Activated naive CD8-positive, alpha-beta T cell (primary cell): ENCODE results near the gene TESPA1.

Experiments
- H3K27ac Mint-ChIP-seq: one replicate; pipeline ENCODE4 v1.8.0; 2021; ENCODE audit warnings: mixed read lengths
- H3K27me3 Mint-ChIP-seq: one replicate; pipeline ENCODE4 v1.8.0; 2021; ENCODE audit warnings: mixed read lengths
- H3K36me3 Mint-ChIP-seq: one replicate; pipeline ENCODE4 v1.8.0; 2021; ENCODE audit warnings: mixed read lengths
- H3K4me1 Mint-ChIP-seq: one replicate; pipeline ENCODE4 v1.8.0; 2021; ENCODE audit warnings: low read depth, mixed read lengths
- H3K4me3 Mint-ChIP-seq: one replicate; pipeline ENCODE4 v1.8.0; 2021; ENCODE audit warnings: mild to moderate bottlenecking, mixed read lengths
- H3K9me3 Mint-ChIP-seq: one replicate; pipeline ENCODE4 v1.8.0; 2021; ENCODE audit warnings: low read depth, mixed read lengths

Gene TESPA1, protein sequence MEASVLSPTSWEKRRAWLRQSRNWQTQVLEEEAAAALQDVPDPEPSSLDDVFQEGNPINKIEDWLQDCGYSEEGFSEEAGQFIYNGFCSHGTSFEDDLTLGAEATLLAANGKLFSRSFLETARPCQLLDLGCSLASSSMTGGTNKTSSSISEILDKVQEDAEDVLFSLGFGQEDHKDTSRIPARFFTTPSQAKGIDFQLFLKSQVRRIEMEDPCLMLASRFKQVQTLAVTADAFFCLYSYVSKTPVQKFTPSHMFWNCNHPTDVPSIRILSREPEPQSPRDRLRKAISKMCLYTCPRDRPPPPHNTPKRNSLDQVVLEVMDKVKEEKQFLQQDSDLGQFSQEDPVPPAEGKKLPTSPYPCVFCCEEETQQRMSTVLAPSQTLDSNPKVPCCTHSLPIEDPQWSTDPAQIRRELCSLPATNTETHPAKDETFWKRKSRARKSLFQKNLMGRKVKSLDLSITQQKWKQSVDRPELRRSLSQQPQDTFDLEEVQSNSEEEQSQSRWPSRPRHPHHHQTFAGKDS

DNA sequence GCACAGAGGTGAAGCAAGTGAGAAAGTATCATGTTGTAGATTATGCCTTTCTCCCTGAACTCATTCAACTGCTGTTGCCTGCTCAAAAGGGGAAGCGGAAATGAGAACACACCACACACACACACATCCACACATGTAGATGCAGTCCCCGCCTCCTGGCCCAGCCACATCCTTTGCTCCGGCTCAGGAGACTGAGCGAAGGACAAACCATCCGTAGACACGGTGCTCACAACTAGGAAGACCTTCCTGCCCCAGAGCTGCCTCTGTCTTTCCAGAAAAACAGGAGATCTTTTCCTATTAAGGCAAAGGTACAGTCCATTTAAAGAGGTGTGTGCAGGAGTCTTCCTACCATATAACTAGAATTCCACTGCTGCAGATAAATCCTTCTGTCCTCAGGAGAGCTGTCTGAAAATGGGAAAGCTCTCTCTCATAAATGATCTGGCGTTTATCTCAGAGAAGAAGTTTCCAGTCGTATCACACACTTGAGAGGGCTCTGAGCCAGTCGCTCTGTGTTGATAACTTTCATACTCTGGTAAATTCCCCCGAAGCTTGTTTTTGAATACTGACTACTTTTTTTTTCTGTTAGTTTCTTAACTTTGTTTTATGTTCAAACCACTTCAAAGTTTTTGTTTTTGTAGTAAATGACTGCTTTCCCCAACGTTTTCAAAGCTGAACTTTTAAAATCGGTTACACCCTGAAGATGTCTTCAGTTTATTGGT, at the start of gene TESPA1:
TSS of gene TESPA1 (minus strand) at position 105 of the 719 bp plus-strand sequence. CDS start 10,200 bp downstream, outside the sequence.
- peaks cover 78% of the 10 kb centered on the region for H3K4me1 Mint-ChIP-seq
- H3K27me3 Mint-ChIP-seq = no peaks in the 10 kb centered on the region
- H3K27ac Mint-ChIP-seq = peak within 1 kb of the TSS; percentile 99
- H3K9me3 Mint-ChIP-seq = peaks cover 3% of the 10 kb centered on the region
- H3K36me3 Mint-ChIP-seq = peaks cover 37% of the 10 kb centered on the region
- peak within 1 kb of the TSS; percentile 94 for H3K4me3 Mint-ChIP-seq

DNA sequence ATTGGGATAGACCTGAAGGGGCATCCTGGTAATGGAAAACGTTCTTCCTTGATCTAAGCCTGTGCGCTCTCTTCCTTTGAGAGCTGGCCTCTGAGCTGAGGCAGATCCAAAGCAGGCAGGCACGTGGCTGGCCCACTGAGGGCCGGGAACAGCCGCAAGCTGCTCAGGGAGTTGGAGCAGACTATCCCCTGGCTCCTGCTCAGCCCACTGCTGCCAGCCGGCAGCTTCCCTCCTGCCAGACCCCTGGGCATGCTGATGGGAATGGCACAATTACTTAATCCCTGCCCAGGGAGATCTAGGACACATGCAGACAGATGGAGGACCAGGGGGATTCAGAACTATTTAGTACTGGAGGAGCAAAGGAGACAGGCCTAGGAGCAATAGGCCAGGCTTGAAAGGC, 49.7 kb upstream of the TESPA1 start:
- H3K27ac Mint-ChIP-seq = no peak overlapping the region
- no peaks in the 10 kb centered on the region for H3K9me3 Mint-ChIP-seq
- H3K4me1 Mint-ChIP-seq = peaks cover 49% of the 10 kb centered on the region
- no peaks in the 10 kb centered on the region for H3K27me3 Mint-ChIP-seq
- no peak overlapping the region for H3K4me3 Mint-ChIP-seq
- no peaks in the 10 kb centered on the region for H3K36me3 Mint-ChIP-seq

DNA sequence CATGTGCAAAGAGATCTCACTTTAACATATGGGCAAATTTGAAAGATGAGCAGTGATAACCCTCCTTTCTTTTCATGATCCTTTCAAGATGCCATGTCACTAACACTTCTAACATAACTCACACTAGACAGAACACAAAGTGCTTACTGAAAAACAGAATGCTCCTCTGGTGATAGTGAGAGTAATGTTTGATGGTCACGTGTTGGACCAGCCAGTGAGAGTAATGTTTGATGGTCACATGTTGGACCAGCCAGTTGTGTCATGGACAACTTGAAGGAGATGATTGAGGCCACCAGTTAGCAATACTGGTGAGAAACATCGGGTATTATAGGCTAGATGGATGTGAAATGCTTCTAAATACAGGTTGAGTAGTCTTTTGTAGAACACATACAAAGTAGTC, 40.9 kb upstream of the TESPA1 start:
- Mint-ChIP-seq H3K27me3 (peaks cover 12% of the 10 kb centered on the region), H3K9me3 (no peaks in the 10 kb centered on the region), H3K27ac (no peak overlapping the region), H3K36me3 (peaks cover 3% of the 10 kb centered on the region), H3K4me1 (no peaks in the 10 kb centered on the region), H3K4me3 (no peak overlapping the region)

DNA sequence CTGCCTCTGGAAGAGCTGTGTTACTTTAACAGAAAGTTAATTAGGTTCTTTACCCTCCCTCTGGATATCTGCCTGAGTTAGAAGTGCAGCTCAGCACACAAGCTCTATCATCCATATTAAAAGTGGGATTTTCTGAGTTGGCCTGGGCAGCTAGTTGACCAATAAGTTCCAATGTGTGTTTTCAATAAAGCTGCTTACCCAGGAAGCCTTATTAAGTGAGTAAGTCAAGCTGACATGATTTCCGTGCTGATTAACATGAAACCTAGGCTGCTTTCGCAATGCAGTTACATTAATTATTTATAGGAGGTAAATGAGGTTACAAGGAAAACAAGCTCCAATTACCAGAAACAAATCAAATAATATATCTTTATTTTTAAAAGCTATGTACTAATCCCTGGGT, 40.0 kb upstream of the TESPA1 start:
- Mint-ChIP-seq H3K9me3 (no peaks in the 10 kb centered on the region), H3K27ac (no peak overlapping the region), H3K4me1 (peaks cover 6% of the 10 kb centered on the region), H3K27me3 (peaks cover 20% of the 10 kb centered on the region), H3K36me3 (peaks cover 3% of the 10 kb centered on the region), H3K4me3 (no peak overlapping the region)

DNA sequence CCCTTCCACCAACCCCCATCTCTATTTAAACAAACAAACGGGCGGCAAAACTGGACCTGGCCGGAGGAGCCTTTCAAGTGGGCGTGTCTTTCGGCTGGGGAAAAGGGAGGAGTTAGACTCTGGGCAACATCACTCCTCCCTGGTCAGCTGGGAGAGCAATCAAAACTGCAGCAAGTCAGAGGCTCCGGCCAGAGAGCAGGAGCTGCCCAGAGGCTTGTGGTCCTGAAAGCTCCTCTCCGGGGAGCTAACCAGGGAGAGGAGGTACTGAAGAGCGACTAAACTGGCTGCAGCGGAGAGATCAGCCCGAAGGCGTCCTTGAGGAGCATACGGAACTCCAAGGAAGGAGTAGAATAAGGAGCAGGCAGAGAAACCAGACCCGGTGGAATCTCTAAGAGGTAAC, 35.2 kb upstream of the TESPA1 start, which contains the start of gene NEUROD4:
TSS of gene NEUROD4 (plus strand) at position 191 of the 400 bp plus-strand sequence. CDS start 6,466 bp downstream, outside the sequence.
- H3K36me3 Mint-ChIP-seq = peaks cover 3% of the 10 kb centered on the region
- H3K4me3 Mint-ChIP-seq = no peak within 1 kb of the TSS
- peaks cover 8% of the 10 kb centered on the region for H3K4me1 Mint-ChIP-seq
- H3K27ac Mint-ChIP-seq = no peak within 1 kb of the TSS
- peaks cover 27% of the 10 kb centered on the region for H3K27me3 Mint-ChIP-seq
- H3K9me3 Mint-ChIP-seq = no peaks in the 10 kb centered on the region

DNA sequence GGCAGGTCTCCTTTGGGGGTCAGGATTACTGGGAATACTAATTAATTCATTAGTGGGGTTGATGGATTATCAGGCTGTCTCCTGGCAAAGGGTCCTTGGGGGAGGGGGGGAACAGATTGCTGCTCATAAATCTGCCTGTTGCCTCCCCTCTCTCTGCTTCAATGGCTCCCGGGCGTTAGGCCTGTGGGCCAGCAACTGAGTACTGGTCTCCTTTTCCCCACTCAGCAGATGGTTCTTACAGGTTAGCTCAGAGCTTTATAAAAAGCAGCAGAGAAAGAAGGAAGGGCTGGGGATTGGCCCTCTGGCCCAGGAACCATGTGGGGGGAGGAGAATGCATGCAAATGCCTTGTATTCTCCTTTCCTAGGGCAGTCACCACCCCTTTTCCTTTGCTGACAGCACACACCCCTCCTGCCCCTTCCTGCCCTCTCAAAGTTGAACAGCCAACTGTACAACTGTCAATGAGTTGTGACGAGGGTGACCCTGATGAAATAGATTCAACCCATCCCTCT, 32.9 kb upstream of the TESPA1 start:
- Mint-ChIP-seq H3K4me1 (peaks cover 8% of the 10 kb centered on the region), H3K27ac (no peak overlapping the region), H3K9me3 (no peaks in the 10 kb centered on the region), H3K36me3 (peaks cover 7% of the 10 kb centered on the region), H3K27me3 (peaks cover 23% of the 10 kb centered on the region), H3K4me3 (no peak overlapping the region)

DNA sequence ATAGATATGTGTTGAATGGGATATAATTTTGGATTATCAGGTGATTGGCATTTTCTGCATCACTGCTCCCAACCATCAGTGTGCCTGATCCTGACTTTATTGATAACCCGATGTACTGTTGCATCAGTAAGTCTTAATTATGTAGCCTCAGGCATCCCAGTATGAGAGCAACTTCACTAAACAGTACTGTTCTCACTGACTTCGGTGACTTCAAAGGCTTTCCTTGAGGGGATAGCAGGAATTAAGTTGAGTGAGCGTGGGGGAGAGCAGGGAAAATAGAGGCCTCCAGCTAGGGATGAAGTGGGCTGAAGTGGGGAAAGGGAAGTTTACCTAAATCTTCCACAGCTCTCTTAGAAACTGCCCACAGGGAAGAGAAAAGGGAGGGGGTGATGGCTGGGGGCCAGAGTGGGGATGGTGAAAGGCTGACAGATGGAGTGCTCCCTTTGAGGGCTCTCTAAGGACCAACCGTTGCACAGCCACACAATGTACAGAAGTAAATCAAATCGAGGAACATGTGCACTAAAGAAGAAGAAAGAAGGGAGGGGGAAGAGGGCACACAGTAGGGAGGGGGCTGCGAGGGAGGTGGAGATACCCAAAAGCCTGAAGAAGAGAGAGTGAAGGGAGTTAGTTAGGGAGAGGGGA, 24.5 kb upstream of the TESPA1 start:
- Mint-ChIP-seq H3K36me3 (peaks cover 21% of the 10 kb centered on the region), H3K27me3 (no peaks in the 10 kb centered on the region), H3K4me1 (no peaks in the 10 kb centered on the region), H3K4me3 (no peak overlapping the region), H3K27ac (no peak overlapping the region), H3K9me3 (peaks cover 7% of the 10 kb centered on the region)

DNA sequence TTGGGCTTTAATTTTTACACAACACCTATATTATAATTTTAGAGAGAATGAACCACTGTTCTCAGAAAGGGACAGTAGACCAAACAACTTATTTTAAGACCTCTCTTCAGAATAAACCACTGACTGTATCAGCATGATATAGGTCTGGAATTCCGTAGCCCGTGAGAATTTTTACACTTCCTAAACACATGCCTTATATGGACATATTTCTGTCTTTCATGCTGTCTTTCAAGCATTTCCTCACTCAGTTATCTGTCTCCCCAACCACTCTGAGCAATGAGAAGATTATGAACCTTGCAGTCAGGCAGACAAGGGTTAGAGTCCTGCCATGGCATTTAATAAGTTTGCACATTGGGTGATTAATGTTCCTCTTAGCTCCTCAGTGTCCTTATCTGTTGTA, 17.8 kb upstream of the TESPA1 start:
- Mint-ChIP-seq H3K36me3 (peaks cover 28% of the 10 kb centered on the region), H3K9me3 (peaks cover 7% of the 10 kb centered on the region), H3K4me3 (no peak overlapping the region), H3K27ac (no peak overlapping the region), H3K27me3 (no peaks in the 10 kb centered on the region), H3K4me1 (peaks cover 19% of the 10 kb centered on the region)

DNA sequence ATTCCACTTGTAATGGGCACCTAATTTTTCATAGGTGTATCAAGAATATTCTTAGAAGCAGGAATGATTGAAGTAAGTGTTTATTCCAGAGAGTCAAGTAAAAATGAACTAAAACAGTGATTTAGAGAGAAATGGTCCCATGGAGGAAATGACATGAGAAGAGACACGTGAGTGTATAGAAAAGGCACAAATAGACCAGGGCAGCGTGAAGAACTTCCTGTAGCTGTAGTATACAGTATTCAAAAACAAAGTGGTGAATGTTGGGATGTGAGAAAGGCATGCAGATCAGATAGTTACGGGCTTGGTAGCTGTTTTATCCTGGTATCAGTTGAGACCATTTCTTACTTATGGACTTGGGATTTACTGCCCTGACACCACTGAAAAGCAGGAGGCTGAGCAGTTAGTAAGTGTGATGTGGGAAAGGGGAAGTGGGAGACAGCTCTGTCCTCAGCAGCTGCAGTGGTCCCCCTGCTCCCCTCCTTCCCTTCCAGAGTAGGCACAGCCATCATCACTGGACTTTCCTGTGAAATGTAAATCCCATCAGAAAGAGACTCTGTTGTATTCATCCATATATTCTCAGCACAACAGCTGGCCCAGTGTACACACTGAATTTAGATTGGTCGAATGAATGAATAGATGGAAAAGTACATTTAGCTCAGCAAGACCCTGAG, 16.8 kb upstream of the TESPA1 start:
- Mint-ChIP-seq H3K27me3 (no peaks in the 10 kb centered on the region), H3K4me1 (peaks cover 19% of the 10 kb centered on the region), H3K36me3 (peaks cover 24% of the 10 kb centered on the region), H3K4me3 (peak overlapping the region; percentile 1), H3K9me3 (peaks cover 3% of the 10 kb centered on the region), H3K27ac (peak overlapping the region; percentile 76)

DNA sequence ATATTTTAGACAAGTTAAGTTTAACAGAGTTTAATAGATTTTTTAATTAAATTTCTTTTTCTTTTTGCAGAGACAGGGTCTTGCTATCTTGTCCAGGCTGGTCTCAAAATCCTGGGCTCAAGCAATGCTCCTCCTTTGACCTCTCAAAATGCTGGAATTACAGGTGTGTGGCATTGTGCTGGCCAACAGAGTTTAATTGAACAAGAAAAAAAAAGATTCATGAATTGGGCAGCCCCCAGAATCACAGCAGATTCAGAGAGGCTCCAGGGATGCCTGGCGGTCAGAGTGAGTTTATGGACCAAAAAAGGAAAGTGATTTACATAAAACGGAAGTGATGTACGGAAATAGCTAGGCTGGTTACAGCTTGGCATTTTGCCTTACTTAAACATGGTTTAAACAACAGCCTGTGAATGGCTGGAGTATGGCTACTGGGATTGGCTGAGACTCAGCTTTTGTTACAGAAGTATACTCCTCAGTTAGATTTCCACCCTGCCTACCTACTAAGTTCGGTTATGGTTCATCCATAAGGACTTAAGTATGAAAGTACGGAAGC, 14.5 kb upstream of the TESPA1 start:
- H3K4me1 Mint-ChIP-seq = peaks cover 23% of the 10 kb centered on the region
- no peaks in the 10 kb centered on the region for H3K9me3 Mint-ChIP-seq
- H3K27me3 Mint-ChIP-seq = no peaks in the 10 kb centered on the region
- peaks cover 17% of the 10 kb centered on the region for H3K36me3 Mint-ChIP-seq
- H3K4me3 Mint-ChIP-seq = no peak overlapping the region
- H3K27ac Mint-ChIP-seq = no peak overlapping the region

DNA sequence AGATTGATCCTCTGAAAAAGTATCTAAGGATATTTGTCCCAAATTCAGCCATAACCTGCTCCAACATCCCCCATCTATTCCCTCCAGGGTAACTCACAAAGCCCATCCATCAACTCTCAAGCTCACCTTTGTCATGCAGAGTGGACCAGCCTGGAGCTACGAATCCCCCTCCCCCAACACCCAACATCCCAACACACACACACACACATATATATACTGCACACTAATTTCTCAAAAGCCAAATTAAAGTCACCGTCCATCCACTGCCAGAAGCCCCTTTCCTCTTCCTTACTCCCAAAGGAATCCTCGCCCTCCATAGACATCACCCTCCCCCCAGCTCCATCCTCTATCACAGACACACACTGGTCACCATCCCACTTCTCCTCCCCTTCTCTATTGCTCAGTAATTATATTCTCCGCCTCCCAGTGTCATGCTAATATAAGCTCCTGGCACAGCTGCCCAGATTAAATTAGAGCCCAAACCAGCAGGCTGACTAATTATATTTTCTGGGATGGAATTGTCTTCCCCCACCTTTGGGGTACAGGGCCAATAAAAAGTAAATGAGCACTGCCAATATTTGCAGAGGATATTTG, 13.5 kb upstream of the TESPA1 start:
- Mint-ChIP-seq H3K9me3 (no peaks in the 10 kb centered on the region), H3K27ac (no peak overlapping the region), H3K4me3 (no peak overlapping the region), H3K4me1 (peaks cover 30% of the 10 kb centered on the region), H3K36me3 (peaks cover 17% of the 10 kb centered on the region), H3K27me3 (no peaks in the 10 kb centered on the region)

DNA sequence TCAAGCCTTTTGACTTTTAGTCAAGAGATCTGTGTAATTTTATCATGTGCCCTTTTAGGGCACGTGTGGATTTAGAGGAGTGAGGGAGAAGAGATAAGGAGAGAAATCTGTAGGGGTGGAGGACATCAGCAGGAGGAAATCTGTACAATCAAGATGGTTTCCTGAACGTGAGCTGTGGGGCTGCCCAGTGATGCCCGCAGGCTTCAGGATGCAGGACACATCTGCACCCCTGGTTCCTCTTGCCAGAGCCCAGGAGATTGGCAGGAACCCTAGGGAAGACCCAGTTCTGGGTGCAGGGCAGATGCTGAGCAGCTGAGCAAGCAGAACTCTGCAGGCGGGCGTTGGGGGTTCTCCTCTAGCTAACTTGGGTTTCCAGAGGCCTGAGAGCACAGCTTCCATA, 11.6 kb upstream of the TESPA1 start:
- no peak overlapping the region for H3K27ac Mint-ChIP-seq
- H3K27me3 Mint-ChIP-seq = no peaks in the 10 kb centered on the region
- H3K4me3 Mint-ChIP-seq = no peak overlapping the region
- peaks cover 32% of the 10 kb centered on the region for H3K4me1 Mint-ChIP-seq
- H3K36me3 Mint-ChIP-seq = peaks cover 16% of the 10 kb centered on the region
- no peaks in the 10 kb centered on the region for H3K9me3 Mint-ChIP-seq

DNA sequence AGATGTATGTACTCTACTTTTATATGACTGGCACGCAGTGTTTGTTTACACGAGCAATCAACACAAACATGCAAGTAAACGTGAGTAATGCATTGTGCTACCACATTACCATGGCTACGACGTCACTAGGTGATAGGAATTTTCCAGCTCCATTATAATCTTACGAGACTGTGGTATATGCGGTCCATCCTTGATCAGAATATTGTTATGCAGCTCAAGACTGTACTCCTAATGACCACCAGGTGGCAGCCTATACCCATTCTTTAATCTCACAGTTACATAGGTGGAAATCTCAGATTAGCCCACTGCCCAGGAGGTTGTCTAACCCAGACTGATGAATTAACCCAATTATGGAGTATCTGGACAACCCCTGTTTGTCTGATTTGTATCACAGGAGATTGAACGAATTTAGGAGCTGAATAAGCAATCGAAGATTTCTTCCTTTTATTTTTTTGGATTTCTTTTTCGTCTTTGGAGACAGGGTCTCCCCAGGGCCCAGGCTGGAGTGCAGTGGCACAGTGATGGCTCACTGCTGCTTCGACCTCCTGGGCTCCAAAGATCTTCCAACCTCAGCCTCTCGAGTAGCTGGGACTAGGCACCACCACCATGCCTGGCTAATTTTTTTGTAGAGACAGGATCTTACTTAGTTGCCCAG, 8.7 kb upstream of the TESPA1 start:
- peak overlapping the region; percentile 90 for H3K27ac Mint-ChIP-seq
- no peaks in the 10 kb centered on the region for H3K9me3 Mint-ChIP-seq
- H3K4me1 Mint-ChIP-seq = peaks cover 52% of the 10 kb centered on the region
- no peak overlapping the region for H3K4me3 Mint-ChIP-seq
- peaks cover 4% of the 10 kb centered on the region for H3K36me3 Mint-ChIP-seq
- H3K27me3 Mint-ChIP-seq = no peaks in the 10 kb centered on the region
